ENCODE measurements around the gene RALGAPB.
"Not testable (repeated sequence)": the region's sequence is repeated elsewhere in the genome, so short reads cannot be mapped to it uniquely, and the experiment has no call there.

RALGAPB gene

GRCh38 chr20:38460040-38460623, 12.5 kb upstream of the RALGAPB start:
- DNase-seq (ENCODE audit: low spot score in 2 of 2) (no peak), ATAC-seq (no peak)
- Mint-ChIP-seq H3K9me3 (no peaks in the 10 kb centered on the region), H3K4me3 (no peak overlapping the region), H3K27ac (no peak overlapping the region), H3K4me1 (no peaks in the 10 kb centered on the region), H3K36me3 (no peaks in the 10 kb centered on the region)

- not testable (repeated sequence) for H3K36me3 Mint-ChIP-seq; H3K4me3 Mint-ChIP-seq; H3K27ac Mint-ChIP-seq; ATAC-seq; DNase-seq (ENCODE audit: low spot score in 2 of 2); H3K9me3 Mint-ChIP-seq; H3K4me1 Mint-ChIP-seq
Measured at GRCh38 chr20:38460631-38461030, 12.0 kb upstream of the RALGAPB start.

- H3K4me3 Mint-ChIP-seq; H3K4me1 Mint-ChIP-seq; ATAC-seq; H3K27ac Mint-ChIP-seq; H3K36me3 Mint-ChIP-seq; DNase-seq (ENCODE audit: low spot score in 2 of 2); H3K9me3 Mint-ChIP-seq: not testable (repeated sequence)
Measured at GRCh38 chr20:38461167-38461566, 11.5 kb upstream of the RALGAPB start.

GRCh38 chr20:38461569-38461968, 11.1 kb upstream of the RALGAPB start:
- H3K9me3 Mint-ChIP-seq; ATAC-seq; H3K27ac Mint-ChIP-seq; DNase-seq (ENCODE audit: low spot score in 2 of 2); H3K4me1 Mint-ChIP-seq; H3K4me3 Mint-ChIP-seq; H3K36me3 Mint-ChIP-seq: not testable (repeated sequence)

DNA sequence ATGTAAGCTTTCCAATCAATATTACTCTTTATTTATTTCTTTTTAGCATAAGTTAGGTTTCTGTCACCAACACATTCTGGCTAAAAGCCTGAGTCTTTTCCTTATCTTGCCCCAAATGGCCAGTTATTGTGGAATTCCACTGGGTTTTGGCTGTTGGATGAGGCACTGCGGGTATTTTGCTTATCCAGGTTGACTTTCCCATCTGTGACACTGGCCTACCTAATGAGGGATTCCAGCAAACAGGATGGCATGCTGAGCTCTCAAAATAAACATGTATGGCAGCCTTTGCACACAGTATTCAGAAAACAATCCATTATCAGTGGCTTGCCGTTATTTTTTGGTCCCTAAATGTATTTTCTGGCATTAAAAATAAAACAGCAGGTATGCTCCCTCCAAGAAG, 6.5 kb upstream of the RALGAPB start:
- Mint-ChIP-seq H3K27ac (no peak overlapping the region), H3K9me3 (no peaks in the 10 kb centered on the region), H3K36me3 (no peaks in the 10 kb centered on the region), H3K4me1 (no peaks in the 10 kb centered on the region), H3K4me3 (no peak overlapping the region)
- ATAC-seq (no peak), DNase-seq (ENCODE audit: low spot score in 2 of 2) (no peak)

DNA sequence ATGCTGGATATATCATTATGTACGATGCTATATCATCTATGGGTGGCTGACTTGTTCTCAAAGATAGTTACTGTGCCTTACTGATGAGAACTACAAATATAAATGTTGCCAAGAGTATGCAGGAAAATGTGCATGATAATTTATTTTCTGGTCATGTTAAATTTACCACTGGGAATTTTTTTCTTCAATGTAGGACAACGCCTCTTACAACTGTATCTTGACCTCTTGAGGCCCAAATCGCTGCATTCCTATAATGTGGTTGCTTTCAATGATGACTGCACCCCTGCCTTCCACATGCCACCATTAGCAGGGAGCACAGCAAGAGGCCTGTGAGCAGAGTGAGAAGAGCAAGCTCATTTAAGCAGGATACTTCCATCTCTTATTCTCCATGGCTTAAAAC, 5.7 kb upstream of the RALGAPB start:
- H3K36me3 Mint-ChIP-seq = peaks cover under 1% of the 10 kb centered on the region
- no peak for ATAC-seq

GRCh38 chr20:38471245-38471644, 1.4 kb upstream of the RALGAPB start:
- DNase-seq (ENCODE audit: low spot score in 2 of 2) (no peak), ATAC-seq (no peak)
- no peaks in the 10 kb centered on the region for H3K9me3 Mint-ChIP-seq
- no peak overlapping the region for H3K4me3 Mint-ChIP-seq
- H3K4me1 Mint-ChIP-seq = peaks cover 32% of the 10 kb centered on the region
- peaks cover 32% of the 10 kb centered on the region for H3K36me3 Mint-ChIP-seq
- H3K27ac Mint-ChIP-seq = no peak overlapping the region

More for the DNA sequence above, 5.7 kb upstream of the RALGAPB start:
- Mint-ChIP-seq H3K9me3 (no peaks in the 10 kb centered on the region), H3K27ac (no peak overlapping the region), H3K4me3 (no peak overlapping the region), H3K4me1 (peaks cover 5% of the 10 kb centered on the region)
- DNase-seq (ENCODE audit: low spot score in 2 of 2) = no peak

DNA sequence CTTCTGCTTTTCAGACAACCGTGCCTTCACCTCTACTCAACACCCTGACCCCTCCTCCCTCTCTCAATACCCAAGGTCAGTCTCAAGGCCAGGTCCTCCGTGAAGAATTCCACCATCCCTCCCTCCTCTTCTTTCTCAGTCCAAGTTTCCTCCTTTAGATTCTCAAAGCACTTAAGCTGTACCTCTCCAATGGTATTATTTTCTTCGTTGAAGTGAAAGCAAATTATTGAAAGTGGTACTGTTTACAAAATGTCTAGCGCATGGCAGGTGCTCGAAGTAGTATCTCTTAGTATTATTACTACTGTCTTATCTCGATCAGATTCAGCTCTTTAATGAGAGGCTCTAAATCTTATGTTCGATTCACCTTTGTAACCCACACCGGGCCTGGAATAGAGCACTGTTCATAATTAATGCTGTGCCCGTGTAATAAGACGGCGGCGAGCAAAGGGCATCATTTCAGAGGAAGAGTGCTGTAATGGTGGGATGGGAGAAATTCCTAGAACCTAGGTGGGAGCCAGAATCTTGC, 593 bp upstream of the RALGAPB start:
- ATAC-seq = peak; percentile 3

DNA sequence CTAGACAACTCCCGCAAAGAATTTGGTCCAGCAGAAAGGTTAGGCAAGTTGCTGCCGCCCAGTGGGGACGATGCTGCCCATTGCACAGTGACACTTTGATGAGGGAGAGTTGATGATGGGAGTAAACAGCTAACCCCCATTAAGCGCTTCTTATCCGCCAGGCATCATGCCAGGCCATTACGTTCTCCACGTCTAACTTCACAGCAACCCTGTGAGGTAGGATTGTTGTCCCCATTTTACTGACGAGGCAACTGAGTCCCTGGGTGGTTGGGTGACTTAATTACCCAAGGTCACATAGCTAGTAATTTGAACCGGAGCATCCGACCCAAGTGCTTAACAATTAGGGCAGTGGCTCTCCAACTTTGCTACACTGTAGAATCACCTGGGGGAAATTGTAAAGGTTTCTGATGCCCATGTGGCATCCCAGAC, 738 bp downstream of the RALGAPB start:
- Mint-ChIP-seq H3K27ac (peak overlapping the region; percentile 90), H3K4me3 (peak overlapping the region; percentile 82), H3K4me1 (peaks cover 37% of the 10 kb centered on the region), H3K9me3 (no peaks in the 10 kb centered on the region), H3K36me3 (peaks cover 32% of the 10 kb centered on the region)
- no peak for ATAC-seq
- no peak for DNase-seq (ENCODE audit: low spot score in 2 of 2)

More for the DNA sequence above, 593 bp upstream of the RALGAPB start:
- Mint-ChIP-seq H3K4me3 (peak overlapping the region; percentile 82), H3K36me3 (peaks cover 32% of the 10 kb centered on the region), H3K27ac (peak overlapping the region; percentile 90), H3K9me3 (no peaks in the 10 kb centered on the region), H3K4me1 (peaks cover 37% of the 10 kb centered on the region)
- no peak for DNase-seq (ENCODE audit: low spot score in 2 of 2)

GRCh38 chr20:38477747-38478146, 5.1 kb downstream of the RALGAPB start:
- DNase-seq (ENCODE audit: low spot score in 2 of 2) = no peak
- H3K4me1 Mint-ChIP-seq = peaks cover 47% of the 10 kb centered on the region
- H3K36me3 Mint-ChIP-seq = peaks cover 24% of the 10 kb centered on the region
- ATAC-seq = no peak
- H3K9me3 Mint-ChIP-seq = no peaks in the 10 kb centered on the region
- H3K4me3 Mint-ChIP-seq = no peak overlapping the region
- no peak overlapping the region for H3K27ac Mint-ChIP-seq

- Mint-ChIP-seq H3K4me1 (peaks cover 39% of the 10 kb centered on the region), H3K27ac (peak overlapping the region; percentile 54), H3K36me3 (peaks cover 10% of the 10 kb centered on the region), H3K9me3 (no peaks in the 10 kb centered on the region), H3K4me3 (no peak overlapping the region)
- DNase-seq (ENCODE audit: low spot score in 2 of 2) (no peak), ATAC-seq (no peak)
Measured at GRCh38 chr20:38479596-38479995, 7.0 kb downstream of the RALGAPB start.

DNA sequence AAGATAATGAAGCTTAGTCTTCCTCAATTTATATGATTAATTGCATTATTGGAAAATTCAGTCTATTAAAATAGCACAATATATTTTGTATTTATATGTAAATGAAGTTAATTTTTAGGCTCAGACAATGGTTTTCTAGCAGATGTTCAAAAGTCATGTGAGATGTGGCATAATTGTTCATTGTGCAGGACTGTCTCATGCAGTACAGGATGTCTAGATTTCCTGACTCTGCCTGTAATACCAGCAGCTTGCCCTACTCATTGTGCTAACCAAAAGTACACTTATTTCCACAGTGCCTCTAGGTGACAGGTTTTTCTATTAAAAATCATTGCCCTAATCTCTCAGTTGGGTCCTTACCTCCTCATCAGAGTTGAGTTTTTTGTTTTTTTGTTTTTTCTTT, 12.4 kb downstream of the RALGAPB start:
- Mint-ChIP-seq H3K36me3 (peaks cover 21% of the 10 kb centered on the region), H3K9me3 (no peaks in the 10 kb centered on the region), H3K27ac (no peak overlapping the region), H3K4me3 (no peak overlapping the region), H3K4me1 (peaks cover 9% of the 10 kb centered on the region)
- ATAC-seq (no peak), DNase-seq (ENCODE audit: low spot score in 2 of 2) (no peak)

- H3K4me1 Mint-ChIP-seq = no peaks in the 10 kb centered on the region
Measured at GRCh38 chr20:38489181-38489580, 16.5 kb downstream of the RALGAPB start.

GRCh38 chr20:38497246-38497935, 24.7 kb downstream of the RALGAPB start:
- Mint-ChIP-seq H3K9me3 (no peaks in the 10 kb centered on the region), H3K36me3 (peaks cover 96% of the 10 kb centered on the region), H3K27ac (no peak overlapping the region), H3K4me3 (no peak overlapping the region), H3K4me1 (peaks cover 5% of the 10 kb centered on the region)
- ATAC-seq (no peak), DNase-seq (ENCODE audit: low spot score in 2 of 2) (no peak)

More at GRCh38 chr20:38489181-38489580, 16.5 kb downstream of the RALGAPB start:
- Mint-ChIP-seq H3K9me3 (no peaks in the 10 kb centered on the region), H3K36me3 (peaks cover 62% of the 10 kb centered on the region), H3K27ac (peak overlapping the region; percentile 50), H3K4me3 (no peak overlapping the region)
- no peak for DNase-seq (ENCODE audit: low spot score in 2 of 2)
- ATAC-seq = no peak

- Mint-ChIP-seq H3K9me3 (no peaks in the 10 kb centered on the region), H3K27ac (peak overlapping the region; percentile 21), H3K4me3 (no peak overlapping the region), H3K4me1 (peaks cover 5% of the 10 kb centered on the region), H3K36me3 (peaks cover 84% of the 10 kb centered on the region)
- DNase-seq (ENCODE audit: low spot score in 2 of 2) (no peak), ATAC-seq (no peak)
Measured at GRCh38 chr20:38498909-38499308, 26.3 kb downstream of the RALGAPB start.

GRCh38 chr20:38499366-38499765, 26.7 kb downstream of the RALGAPB start:
- H3K36me3 Mint-ChIP-seq = peaks cover 80% of the 10 kb centered on the region

More at GRCh38 chr20:38499366-38499765, 26.7 kb downstream of the RALGAPB start:
- DNase-seq (ENCODE audit: low spot score in 2 of 2) = no peak
- no peak overlapping the region for H3K27ac Mint-ChIP-seq
- peaks cover 5% of the 10 kb centered on the region for H3K4me1 Mint-ChIP-seq
- H3K9me3 Mint-ChIP-seq = peaks cover 2% of the 10 kb centered on the region
- H3K4me3 Mint-ChIP-seq = no peak overlapping the region
- no peak for ATAC-seq

Measured in stimulated activated effector memory CD8-positive, alpha-beta T cell treated with anti-CD3 and anti-CD28 coated beads, Interleukin-12 subunit alpha, Interleukin-12 subunit beta, amount 100 ng/mL, for 72 hours (primary cell).